OCI-LY1 (cell line): ENCODE results near the gene STX8.

ENCODE experiments used
- H2AFZ ChIP-seq: fragments of 200-600 bp; sonication (generic), shearing (Covaris generic); 2 replicates; pipeline ENCODE4 v1.6.0; 2014; ENCODE audit warnings: antibody characterized with exemption, mild to moderate bottlenecking, low read length
- H3F3A ChIP-seq: fragments of 200-600 bp; sonication (generic), shearing (Covaris generic); 2 replicates; pipeline ENCODE4 v1.6.0; 2014; ENCODE audit warnings: mild to moderate bottlenecking, antibody characterized with exemption, low read length, moderate library complexity; ENCODE audit not compliant: insufficient read depth
- H3K27ac ChIP-seq: fragments of 200-600 bp; sonication (generic); 2 replicates; pipeline ENCODE4 v1.5.1; 2014; ENCODE audit warnings: low read length, mixed run types, mild to moderate bottlenecking, low read depth; ENCODE audit not compliant: poor library complexity, severe bottlenecking
- H3K27me3 ChIP-seq: fragments of 200-600 bp; sonication (generic); 2 replicates; pipeline ENCODE4 v1.6.0; 2014; ENCODE audit warnings: antibody characterized with exemption, mild to moderate bottlenecking, low read length, moderate library complexity; ENCODE audit not compliant: insufficient read depth
- H3K36me3 ChIP-seq: fragments of 200-600 bp; sonication (generic); 2 replicates; pipeline ENCODE4 v1.6.1; 2014; ENCODE audit warnings: mild to moderate bottlenecking, antibody characterized with exemption, low read length, moderate library complexity, mixed read lengths; ENCODE audit not compliant: insufficient read depth
- H3K4me1 ChIP-seq: fragments of 200-600 bp; sonication (generic); 2 replicates; pipeline ENCODE4 v1.5.1; 2014; ENCODE audit warnings: mild to moderate bottlenecking, low read length, moderate library complexity; ENCODE audit not compliant: insufficient read depth, severe bottlenecking
- H3K4me2 ChIP-seq: fragments of 200-600 bp; sonication (generic), shearing (Covaris generic); 2 replicates; pipeline ENCODE4 v1.6.1; 2014; ENCODE audit warnings: low read length
- H3K4me3 ChIP-seq: fragments of 200-600 bp; sonication (generic); 2 replicates; pipeline ENCODE4 v1.5.1; 2014; ENCODE audit warnings: low read length, low read depth, mild to moderate bottlenecking, mixed read lengths; ENCODE audit not compliant: poor library complexity, severe bottlenecking
- H3K79me2 ChIP-seq: fragments of 200-600 bp; shearing (Covaris generic); 2 replicates; pipeline ENCODE4 v1.6.1; 2016; ENCODE audit warnings: mixed run types, low read length, mixed read lengths; ENCODE audit not compliant: insufficient read depth
- H3K9ac ChIP-seq: fragments of 200-600 bp; sonication (generic), shearing (Covaris generic); 2 replicates; pipeline ENCODE4 v1.6.1; 2014; ENCODE audit warnings: mild to moderate bottlenecking, low read length, mixed read lengths
- H3K9me2 ChIP-seq: fragments of 200-600 bp; sonication (generic), shearing (Covaris generic); 2 replicates; pipeline ENCODE4 v1.6.1; 2014; ENCODE audit warnings: low read depth, mild to moderate bottlenecking, low read length, mixed read lengths
- H3K9me3 ChIP-seq: fragments of 200-600 bp; shearing (Covaris generic); 2 replicates; pipeline ENCODE4 v1.6.1; 2014; ENCODE audit warnings: low read length, mixed read lengths
- H4K20me1 ChIP-seq: fragments of 200-600 bp; sonication (generic), shearing (Covaris generic); 2 replicates; pipeline ENCODE4 v1.6.0; 2016; ENCODE audit warnings: mild to moderate bottlenecking, low read length; ENCODE audit not compliant: insufficient read depth
- EZH2 ChIP-seq: fragments of 200-600 bp; sonication (generic), shearing (Covaris generic); IDR thresholded peaks from 2 replicates; pipeline ENCODE4 v1.8.0; 2017; ENCODE audit warnings: borderline replicate concordance, mixed run types, mild to moderate bottlenecking, antibody characterized with exemption, low read length, moderate library complexity, mixed read lengths
- TF ChIP-seq, protein P1 (sequence below): fragments of 200-600 bp; sonication (generic), shearing (Covaris generic); IDR thresholded peaks from 2 replicates; pipeline ENCODE4 v1.5.1; 2017; ENCODE audit warnings: mild to moderate bottlenecking, antibody characterized with exemption, low read length, moderate library complexity, mixed read lengths

Gene STX8

DNA sequence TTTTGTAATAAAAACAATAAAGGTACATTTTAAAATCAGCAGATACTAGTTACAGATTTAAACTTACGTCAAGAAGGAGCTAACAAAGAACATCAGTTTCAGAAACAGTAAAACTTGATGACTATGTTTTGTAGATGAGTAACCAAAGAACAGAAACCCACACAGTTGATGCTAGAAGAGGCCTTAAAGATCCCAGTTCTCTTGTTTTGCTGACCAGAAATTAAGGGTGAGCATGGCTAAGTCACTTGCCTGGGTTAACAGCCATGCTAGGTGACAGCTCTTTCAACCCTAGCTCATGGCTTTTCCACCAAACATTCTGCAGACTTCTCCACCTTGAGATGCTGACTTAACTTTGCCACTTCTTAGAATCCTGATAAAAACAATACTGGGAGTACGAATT is 26.4 kb downstream of the STX8 start:
- no peaks in the 10 kb centered on the region for H4K20me1 ChIP-seq
- TF ChIP-seq, protein P1, sequence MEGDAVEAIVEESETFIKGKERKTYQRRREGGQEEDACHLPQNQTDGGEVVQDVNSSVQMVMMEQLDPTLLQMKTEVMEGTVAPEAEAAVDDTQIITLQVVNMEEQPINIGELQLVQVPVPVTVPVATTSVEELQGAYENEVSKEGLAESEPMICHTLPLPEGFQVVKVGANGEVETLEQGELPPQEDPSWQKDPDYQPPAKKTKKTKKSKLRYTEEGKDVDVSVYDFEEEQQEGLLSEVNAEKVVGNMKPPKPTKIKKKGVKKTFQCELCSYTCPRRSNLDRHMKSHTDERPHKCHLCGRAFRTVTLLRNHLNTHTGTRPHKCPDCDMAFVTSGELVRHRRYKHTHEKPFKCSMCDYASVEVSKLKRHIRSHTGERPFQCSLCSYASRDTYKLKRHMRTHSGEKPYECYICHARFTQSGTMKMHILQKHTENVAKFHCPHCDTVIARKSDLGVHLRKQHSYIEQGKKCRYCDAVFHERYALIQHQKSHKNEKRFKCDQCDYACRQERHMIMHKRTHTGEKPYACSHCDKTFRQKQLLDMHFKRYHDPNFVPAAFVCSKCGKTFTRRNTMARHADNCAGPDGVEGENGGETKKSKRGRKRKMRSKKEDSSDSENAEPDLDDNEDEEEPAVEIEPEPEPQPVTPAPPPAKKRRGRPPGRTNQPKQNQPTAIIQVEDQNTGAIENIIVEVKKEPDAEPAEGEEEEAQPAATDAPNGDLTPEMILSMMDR, result no peak
- no peak for TF ChIP-seq EZH2
- H3K4me2 ChIP-seq, result no peak overlapping the region
- no peak overlapping the region for H2AFZ ChIP-seq
- no peaks in the 10 kb centered on the region for H3F3A ChIP-seq
- no peak overlapping the region for H3K27ac ChIP-seq
- H3K9me3 ChIP-seq, result no peaks in the 10 kb centered on the region
- H3K36me3 ChIP-seq, result no peaks in the 10 kb centered on the region
- no peak overlapping the region for H3K9ac ChIP-seq
- no peaks in the 10 kb centered on the region for H3K79me2 ChIP-seq
- no peaks in the 10 kb centered on the region for H3K27me3 ChIP-seq
- H3K4me1 ChIP-seq, result no peaks in the 10 kb centered on the region
- H3K9me2 ChIP-seq, result no peaks in the 10 kb centered on the region
- H3K4me3 ChIP-seq, result no peak overlapping the region

GRCh38 chr17:9544221-9544620 is 31.4 kb downstream of the STX8 start:
- Histone ChIP-seq H3K9me2 (no peaks in the 10 kb centered on the region), H3K4me2 (no peak overlapping the region), H3K79me2 (no peaks in the 10 kb centered on the region), H3K4me1 (no peaks in the 10 kb centered on the region), H4K20me1 (no peaks in the 10 kb centered on the region), H3K9me3 (no peaks in the 10 kb centered on the region), H2AFZ (no peak overlapping the region), H3K27me3 (no peaks in the 10 kb centered on the region), H3F3A (no peaks in the 10 kb centered on the region), H3K9ac (no peak overlapping the region), H3K27ac (no peak overlapping the region), H3K4me3 (no peak overlapping the region), H3K36me3 (no peaks in the 10 kb centered on the region)
- TF ChIP-seq EZH2, result no peak
- TF ChIP-seq, protein P1, result no peak

GRCh38 chr17:9541718-9542117 is 33.9 kb downstream of the STX8 start:
- Histone ChIP-seq H3K79me2 (no peaks in the 10 kb centered on the region), H2AFZ (no peak overlapping the region), H3K27me3 (no peaks in the 10 kb centered on the region), H4K20me1 (no peaks in the 10 kb centered on the region), H3F3A (no peaks in the 10 kb centered on the region), H3K9me2 (no peaks in the 10 kb centered on the region), H3K9ac (no peak overlapping the region), H3K36me3 (no peaks in the 10 kb centered on the region), H3K4me1 (no peaks in the 10 kb centered on the region), H3K9me3 (no peaks in the 10 kb centered on the region), H3K4me2 (no peak overlapping the region), H3K4me3 (no peak overlapping the region), H3K27ac (no peak overlapping the region)
- no peak for TF ChIP-seq EZH2
- TF ChIP-seq, protein P1, result no peak
